Measurements from ENCODE around the gene FNDC3B.

DNA sequence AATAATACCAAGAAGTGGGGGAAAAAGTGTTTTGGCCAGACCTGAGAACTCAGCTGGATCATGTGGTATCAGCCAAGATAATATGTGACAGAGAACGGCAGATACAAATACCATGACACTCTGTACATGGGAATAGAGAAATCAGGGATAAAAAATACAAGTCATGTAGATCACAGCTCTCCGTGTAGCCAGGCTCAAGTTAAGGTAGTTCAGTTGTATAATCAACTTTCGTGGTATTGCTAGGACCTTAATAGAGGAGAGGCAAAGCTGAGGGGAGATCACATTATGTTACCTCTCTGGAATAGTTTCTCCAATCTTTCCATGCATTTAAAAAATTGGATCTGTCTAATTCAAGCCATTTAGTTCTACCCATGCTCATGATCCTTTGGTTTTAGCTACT lies 229.0 kb downstream of the FNDC3B start:
- TF ChIP-seq CTCF (IDR thresholded peaks at IDR 0.05): no peak
- no peak for TF ChIP-seq POLR2A (IDR thresholded peaks at IDR 0.05)
- no peak for TF ChIP-seq POLR2AphosphoS5 (IDR thresholded peaks at IDR 0.05; ENCODE audit: insufficient read depth in 1 of 2, low read depth in 1 of 2)

Data from vagina (tissue), 2 donors.